GM11168 (cell line): ENCODE data around the gene ABCC2.
"Not testable (repeated sequence)": the region's sequence is repeated elsewhere in the genome, so short reads cannot be mapped to it uniquely, and the experiment has no call there.

ENCODE experiments used
- in situ Hi-C: fragments of 300-500 bp; cut with MboI; formaldehyde crosslinking; loops from one replicate; pipeline ENCODE4 v1.12.0; 2022; ENCODE audit warnings: low sequenced_read_pairs; ENCODE audit not compliant: unreplicated experiment

The ABCC2 gene

DNA sequence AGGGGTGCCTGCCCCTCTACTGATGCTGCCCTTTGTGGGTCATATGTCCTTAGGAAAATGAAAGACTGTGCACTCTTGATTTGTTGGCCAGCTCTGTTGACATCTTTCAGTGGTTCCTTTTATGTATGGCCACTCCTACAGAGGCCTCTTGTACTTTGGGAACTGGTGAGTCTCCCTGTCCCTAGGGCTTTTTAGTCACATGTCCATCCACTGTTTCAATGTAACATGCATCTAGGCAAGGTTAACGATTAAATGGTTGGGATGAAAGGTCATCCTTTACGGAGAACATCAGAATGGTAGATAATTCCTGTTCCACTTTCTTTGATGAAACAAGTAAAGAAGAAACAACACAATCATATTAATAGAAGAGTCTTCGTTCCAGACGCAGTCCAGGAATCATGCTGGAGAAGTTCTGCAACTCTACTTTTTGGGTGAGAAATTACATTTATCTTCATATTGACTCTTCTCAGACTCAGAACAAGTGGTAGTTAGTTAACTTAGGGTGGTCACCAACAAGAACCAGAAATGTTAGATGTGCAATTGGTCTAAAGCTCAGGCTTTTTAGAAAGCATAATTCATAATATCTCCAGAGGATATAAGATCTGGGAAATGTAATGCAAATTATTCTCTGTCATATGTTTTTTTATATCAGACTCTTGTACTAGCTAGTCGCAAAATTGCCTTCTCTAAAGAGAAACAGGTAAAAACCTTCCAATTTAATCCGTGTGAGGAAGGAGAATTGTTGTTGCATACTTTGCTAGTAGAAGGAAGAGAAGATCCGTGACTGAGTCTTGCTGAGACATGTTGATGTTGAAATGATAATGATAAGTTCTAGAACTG, at the start of gene ABCC2:
TSS of gene ABCC2 (plus strand) at position 194 of the 840 bp plus-strand sequence. CDS start at position 399, 205 bp downstream.
- in situ Hi-C loops: no loop called here

DNA sequence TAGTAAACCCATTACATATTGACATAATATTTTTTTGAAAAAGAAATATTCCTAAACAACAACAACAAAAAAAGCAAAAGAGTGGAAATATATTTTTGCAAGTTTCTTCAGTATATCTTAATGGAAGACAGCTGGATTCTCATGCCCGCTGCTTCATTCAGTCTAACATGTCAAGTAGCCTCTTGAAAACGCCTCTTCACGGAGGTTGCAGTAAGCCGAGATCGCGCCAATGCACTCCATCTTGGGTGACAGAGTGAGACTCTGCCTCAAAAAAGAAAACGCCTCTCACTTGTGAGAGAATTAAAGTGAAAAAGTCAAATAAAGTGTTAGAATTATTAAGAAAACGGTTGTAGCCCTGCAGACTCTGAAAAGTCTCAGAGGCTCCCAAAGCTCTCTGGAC, 49.1 kb upstream of the ABCC2 start:
- in situ Hi-C loops: no loop called here

DNA sequence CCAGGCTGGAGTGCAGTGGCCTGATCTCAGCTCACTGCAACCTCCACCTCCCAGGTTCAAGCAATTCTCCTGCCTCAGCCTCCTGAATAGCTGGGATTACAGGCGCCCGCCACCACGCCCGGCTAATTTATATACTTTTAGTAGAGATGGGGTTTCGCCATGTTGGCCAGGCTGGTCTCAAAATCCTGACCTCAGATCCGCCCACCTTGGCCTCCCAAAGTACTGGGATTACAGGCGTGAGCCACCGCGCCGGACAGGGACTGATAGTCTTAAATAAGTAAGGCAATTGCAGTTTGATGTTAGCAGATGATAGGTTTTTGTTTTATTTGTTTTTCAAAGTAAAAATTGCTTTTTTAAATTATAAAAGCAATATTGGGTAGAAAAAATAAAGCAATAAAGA, 48.3 kb upstream of the ABCC2 start:
- in situ Hi-C loops: not testable (repeated sequence)

DNA sequence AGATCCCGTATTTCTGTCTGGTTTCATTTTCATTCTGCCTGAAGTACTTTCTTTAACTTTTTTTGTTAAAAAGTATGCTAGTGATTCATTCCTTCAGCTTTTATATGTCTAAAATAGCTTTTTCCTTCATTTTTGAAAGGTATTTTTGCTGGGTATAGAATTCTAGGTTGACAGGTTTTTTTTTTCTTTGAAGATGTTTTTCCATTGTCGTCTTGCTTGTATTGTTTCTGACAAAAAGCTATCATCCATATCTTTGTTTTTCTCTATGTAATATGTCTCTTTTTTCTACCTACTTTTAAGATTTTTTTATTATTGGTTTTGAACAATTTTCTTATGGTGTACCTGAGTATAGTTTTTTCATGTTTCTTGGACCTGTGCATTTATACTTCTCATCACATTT, 42.2 kb upstream of the ABCC2 start:
- in situ Hi-C loops: no loop called here

DNA sequence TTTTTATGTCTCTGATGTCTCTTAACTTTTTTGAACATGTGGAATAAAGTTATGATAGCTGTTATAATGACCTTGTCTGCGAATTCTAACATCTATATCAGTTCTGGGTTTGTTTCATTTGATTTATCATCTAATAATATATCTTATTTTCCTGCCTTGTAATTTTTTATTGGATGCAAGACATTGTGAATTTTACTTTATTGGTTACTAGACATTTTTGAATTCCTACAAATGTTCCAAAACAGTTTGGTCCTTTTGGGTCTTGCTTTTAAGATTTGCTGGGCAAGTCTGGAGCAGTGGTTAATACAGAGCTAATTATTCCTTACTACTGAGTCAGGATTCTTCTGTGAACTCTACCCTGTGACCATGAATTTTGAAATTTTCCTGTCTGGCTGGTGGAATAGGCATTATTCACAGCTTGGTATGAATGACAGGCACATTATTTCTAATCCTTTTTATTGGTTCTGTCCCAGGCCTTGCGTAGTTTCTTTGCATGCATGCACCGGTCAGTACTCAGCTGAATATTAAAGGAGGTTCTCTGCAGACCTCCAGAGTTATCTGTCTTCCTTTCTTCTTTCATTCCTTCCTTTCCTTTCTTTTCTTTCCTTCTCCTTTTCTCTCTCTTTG, 41.4 kb upstream of the ABCC2 start:
- in situ Hi-C loops: no loop called here

DNA sequence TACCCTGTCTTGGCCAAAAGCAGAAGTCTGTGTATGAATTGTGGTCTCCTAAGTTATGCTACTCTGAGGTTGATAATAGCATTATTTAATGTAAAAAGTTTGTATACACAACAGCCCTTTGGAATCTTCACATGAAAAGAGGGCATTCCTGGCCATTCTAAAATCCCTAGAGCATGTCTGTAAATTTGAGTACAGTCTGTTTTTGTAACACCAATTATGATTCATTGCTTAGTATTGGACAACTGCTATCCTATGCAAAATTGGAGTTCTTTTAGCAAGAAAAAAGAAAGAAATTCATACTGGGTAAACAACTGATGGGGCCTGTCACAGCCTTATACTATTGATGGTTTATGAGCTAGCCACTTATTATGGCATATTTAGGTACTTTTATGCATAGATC, 40.2 kb upstream of the ABCC2 start:
- in situ Hi-C loops: no loop called here

DNA sequence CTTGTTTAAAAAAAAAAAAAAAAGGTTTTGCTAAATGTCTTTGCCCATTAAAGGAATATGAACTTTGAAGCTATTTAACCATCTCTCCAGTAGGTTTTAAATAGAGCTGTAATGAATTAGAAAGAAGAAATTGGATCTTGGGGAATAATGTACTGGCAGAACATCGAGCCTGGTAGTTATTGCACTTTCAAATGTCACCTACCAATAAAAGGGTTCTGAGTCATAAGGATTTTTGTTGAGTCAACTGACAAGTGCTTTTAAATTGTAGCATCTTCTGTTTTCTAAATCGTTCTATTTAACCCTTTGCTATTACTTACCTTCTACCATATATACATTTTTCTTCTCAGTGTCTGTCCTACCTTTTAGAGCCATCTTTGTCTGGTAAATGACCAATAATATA, 39.7 kb upstream of the ABCC2 start:
- in situ Hi-C loops: no loop called here

DNA sequence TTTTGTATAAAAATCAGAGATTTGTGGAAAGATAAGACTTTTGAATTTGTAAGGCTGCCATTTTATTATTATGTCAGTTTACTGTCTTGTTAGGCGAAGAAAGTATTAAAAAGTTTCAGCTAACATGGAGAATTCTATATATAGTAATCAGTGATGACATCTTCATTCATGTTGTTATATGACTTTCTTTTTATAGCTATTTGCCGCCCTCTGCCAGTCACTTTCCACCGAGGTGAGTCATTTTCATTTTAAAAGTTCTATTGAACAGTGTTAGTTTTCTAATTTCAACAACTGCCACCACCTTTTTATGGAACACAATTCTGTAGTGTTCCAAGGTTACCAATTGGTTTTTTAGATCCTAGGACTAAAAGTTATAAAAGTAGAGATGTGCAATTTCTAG, 38.6 kb upstream of the ABCC2 start:
- in situ Hi-C loops: no loop called here

DNA sequence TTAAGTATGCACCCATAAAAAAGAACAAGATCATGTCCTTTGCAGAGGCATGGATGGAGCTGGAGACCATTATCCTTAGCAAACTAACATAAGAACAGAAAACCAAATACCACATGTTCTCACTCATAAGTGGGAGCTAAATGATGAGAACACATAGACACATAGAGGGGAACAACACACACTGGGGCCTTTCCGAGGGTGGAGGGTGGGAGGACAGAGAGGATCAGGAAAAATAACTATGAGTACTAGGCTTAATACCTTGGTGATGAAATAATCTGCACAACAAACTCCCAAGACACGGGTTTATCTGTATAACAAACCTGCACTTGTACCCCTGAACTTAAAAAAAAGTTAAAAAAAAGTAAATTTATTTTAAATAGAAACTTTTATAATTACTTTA, 36.3 kb upstream of the ABCC2 start:
- in situ Hi-C loops: not testable (repeated sequence)

DNA sequence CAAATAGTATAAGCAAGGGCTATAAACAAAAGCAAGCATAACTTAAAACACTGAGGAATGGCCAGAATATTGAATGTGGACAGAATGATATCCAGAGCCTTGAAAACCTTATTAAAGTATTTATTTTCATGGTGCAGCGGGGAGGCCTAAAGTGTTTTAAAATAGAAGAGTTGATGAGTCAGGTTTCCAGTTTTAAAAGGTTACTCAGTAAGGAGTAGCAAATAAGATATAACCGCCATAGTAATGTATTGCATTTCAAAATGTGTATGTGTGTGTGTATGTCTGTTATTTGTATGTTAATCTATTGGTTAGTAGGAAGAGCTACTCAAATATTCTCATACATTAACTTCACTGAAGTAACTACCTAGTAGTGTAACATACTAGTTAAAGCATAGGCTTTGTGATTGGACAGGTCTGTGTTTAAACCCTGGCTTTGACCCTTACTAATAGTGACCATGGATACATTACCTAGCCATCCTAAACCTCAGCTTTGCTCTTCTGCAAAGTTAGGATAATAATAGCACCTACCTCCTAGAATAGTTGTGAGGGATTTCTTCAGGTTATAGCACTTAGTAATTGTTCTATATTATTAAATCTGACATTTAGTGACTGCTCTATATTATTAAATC, 33.5 kb upstream of the ABCC2 start:
- in situ Hi-C loops: no loop called here

DNA sequence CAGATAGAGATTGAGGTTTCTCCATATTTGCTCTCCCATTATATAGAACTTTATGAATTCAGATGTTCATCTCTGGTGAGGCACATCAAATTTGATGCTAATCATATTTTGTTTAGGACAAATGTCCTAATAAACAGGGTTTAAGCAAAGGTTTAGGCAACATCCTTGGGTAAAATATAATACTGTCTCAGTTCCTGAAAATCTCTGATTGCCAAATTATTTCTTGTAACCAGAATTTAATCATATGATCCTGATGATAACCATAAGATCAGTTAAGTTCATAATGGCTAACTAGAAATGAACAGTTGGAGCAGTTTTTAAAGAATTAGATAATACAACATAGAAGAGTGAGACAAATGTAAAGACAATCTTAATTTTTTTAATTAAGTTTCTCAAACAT, 31.8 kb upstream of the ABCC2 start:
- in situ Hi-C loops: no loop called here

DNA sequence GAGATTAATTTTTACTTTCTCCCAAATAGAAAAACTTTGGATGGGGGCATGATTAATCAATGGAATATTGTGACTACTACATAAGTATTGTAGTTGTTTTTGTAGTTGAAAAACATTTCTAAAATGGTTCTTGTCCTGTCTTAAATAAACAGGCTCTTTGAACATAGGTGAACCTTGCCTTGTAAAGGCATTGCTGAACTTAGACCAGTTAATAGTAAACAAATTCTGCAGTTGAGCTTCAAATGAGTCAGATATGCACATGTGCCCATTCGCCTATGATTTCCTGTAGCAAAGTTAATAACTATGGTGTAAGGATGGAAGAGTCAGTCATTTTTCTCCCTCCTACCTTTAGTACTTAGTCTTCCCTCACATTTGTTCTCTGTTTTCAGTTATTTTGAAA, 27.8 kb upstream of the ABCC2 start:
- in situ Hi-C loops: no loop called here

DNA sequence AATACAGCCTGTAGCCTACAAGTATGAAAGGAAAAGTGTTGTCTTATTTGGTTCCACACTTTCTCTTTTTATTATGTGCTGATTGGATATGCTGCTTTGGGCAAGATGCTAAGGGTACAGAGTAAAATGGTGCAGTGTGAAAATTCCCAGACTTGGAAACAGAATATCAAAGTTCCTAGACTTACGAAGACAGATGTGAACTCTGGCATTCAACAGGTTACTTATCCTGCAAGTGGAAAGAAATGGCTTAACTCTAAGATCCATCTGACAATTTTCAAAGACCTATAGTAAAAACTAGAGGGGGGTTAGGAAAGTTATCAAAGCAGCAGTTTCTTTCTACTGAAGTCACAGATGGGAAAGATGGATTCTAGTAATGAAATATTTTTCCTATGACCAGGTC, 26.3 kb upstream of the ABCC2 start:
- in situ Hi-C loops: no loop called here

DNA sequence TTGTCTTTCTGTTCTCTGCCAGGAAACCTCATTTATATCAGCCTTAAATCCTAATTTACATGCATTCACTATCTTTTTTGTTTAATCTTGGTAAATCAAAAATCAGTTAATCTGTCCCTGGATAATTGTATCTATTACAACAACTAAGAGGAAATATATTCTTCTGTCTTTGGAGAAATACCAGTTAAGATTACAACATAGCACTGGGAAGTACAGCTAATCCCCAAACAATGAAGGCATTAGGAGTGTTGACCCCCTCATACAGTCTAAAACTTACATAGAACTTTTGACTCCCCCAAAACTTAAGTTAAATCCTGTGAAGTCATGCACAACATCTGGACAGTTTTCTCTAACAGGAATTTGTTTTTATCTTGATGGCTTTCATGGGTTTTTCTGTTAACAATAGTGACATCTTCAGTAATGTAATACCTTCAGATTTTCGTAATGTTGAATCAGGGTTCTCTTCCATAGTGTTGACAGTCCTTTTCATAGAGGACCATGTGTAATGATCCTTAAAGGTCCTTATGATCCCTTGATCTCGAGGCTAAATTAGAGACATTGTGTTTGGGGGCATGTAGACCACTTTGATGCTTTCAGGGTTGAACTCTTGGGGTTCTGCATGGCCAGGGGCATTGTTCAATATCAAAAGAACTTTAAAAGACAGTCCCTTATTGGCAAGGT, 24.1 kb upstream of the ABCC2 start:
- in situ Hi-C loops: no loop called here

DNA sequence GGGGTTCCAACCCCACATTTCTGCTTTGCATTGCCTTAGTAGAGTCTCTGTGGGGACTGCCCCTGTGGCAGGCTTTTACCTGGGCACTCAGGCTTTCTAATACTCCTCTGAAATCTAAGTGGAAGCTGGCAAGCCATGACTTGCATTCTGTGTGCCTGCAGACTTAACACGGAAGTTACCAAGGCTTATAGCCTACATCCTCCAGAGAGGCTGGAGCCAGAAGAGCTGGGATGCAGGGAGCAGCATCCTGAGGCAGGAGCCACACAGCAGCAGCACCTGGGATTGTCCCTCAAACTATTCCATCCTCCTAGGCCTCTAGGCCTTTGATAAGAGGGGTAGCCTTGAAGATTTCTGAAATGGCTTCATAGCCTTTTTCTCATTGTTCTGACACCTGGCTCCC, 22.1 kb upstream of the ABCC2 start:
- in situ Hi-C loops: no loop called here

DNA sequence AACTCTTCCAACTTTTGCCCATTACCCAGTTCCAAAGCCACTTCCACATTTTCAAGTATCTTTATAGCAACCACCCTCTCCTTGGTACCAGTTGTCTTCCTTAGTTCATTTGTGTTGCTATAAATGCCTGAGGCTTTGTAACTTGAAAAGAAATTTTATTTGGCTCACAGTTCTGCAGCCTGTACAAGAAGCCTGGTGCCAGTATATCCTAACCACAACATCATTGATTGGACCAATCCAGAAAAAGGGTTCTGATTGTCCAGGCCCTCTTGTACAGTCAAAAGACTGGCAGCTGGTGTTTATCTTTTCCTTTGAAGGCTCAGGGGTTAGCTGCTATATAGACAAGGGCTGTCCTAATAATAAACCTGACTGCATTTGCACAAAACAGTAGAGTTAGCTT, 21.1 kb upstream of the ABCC2 start:
- in situ Hi-C loops: no loop called here

DNA sequence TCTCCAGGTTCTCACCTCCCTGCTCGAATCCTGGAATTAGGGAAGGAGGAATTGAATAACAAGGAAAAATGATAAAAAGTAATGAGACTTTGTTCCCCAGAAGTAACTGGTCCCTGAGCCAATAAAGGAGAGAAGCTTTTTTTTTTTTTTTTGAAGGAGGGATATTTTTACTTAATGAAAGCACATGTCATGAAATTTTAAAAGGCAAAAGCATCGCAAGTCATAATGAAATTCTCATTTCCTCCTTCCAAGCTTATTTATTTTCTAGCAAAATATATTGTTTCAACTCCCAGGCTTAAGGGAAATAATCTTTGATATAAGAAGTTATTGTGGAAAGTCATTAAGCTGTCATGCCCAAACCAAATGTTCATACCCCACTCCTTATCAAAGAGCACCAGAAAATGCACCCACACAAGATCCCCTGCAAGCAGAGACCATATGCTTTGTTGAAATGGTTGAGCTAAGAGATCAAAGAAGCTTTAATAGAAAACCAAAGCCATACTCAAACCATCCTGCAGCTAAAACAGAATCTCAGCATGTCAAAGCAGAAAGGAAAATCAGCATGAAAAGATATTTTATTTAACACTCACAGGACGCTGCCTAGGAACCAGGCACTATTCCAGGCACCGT, 16.7 kb upstream of the ABCC2 start:
- in situ Hi-C loops: no loop called here

DNA sequence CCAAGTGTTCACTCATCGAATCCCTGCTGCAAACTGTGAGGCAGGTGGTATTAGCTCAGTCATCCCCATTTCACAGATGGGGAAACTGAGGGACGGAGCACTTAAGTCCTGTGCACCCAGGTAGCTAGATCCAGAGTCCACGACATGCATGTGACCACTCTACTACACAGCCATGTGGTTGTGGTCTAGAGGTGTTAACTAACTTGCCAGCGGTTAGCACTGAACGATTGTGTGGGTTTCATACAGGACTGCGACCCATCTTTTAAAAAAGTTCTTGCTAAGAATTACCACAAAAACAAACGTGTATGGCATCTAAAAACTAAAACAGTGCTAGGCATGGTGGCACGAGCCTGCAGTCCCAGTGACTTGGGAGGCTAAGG, 16.1 kb upstream of the ABCC2 start:
- in situ Hi-C loops: no loop called here

DNA sequence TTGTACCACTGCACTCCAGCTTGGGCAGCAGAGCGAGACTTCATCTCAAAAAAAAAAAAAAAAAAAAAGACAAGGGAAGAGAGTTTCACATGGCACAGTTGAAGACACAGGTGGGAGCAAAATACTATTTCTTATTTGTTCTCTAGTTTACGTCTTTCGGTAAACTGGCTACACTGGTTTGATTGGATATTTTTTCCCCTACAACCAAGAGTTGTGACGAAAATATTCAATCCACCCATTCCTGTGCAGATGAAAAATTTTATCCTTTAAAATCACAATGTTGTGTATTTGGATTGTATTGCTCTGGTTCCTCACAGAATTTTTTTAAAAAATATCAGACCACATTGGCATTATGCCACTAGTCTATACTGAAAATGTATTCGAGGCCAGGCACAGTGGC, 14.5 kb upstream of the ABCC2 start:
- in situ Hi-C loops: no loop called here

DNA sequence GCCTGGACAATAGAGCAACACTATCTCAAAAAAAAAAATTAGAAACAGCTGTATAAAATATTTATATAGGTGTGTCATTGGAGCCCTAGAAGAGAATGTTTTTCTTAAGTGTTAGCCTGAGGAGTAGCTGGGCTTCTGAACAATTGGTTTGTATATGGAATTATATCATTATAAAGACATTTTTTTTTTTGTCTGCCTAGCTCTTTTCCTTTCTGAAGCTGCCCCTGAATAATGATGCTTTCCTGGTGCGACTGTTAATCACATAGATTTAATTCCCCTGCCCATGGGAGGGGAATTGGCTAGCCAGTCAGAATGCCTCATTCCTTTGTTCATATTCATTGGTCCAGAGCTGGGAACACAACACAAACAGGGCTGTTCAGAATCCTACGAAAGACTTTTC, 13.9 kb upstream of the ABCC2 start:
- in situ Hi-C loops: no loop called here

DNA sequence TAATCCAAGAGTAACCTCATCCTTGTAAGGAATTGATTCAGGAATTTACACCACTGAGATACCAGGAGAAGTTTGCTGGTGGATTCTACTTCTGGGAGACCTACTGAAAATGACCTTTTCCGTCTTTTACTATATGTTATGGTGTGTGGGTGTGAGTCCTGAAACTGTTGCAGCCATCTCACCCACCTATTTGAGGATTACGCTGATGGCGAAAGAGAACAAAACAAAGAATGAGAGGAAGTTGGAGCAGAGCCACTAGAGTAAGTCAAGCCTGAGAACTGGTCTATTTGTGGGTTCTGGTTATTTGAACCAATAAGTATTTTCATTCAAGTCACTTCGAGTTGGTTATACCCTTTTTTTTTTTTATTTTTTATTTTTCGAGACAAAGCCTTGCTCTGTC, 12.7 kb upstream of the ABCC2 start:
- in situ Hi-C loops: no loop called here
